Prostate gland (tissue), 2 donors: ENCODE data around the gene HBD.

Experiments
- CTCF ChIP-seq, 4 experiments: fragments of 200-600 bp in 2 of 4; fragments of 450-650 bp in 2 of 4; sonication (generic) in 2 of 4; IDR thresholded peaks; 1 replicate in 3 of 4; 2 replicates in 1 of 4; pipeline ENCODE4 v1.5.1; 2016 to 2019; ENCODE audit warnings: antibody characterized with exemption in 4 of 4, mild to moderate bottlenecking in 2 of 4, moderate library complexity in 2 of 4
- POLR2A ChIP-seq: fragments of 450-650 bp; IDR thresholded peaks from one replicate; pipeline ENCODE4 v1.6.1; 2016; ENCODE audit warnings: antibody characterized with exemption, mild to moderate bottlenecking
- POLR2AphosphoS5 ChIP-seq: sonication (generic); formaldehyde crosslinking; IDR thresholded peaks from one replicate; pipeline ENCODE4 v1.6.1; 2017; ENCODE audit warnings: antibody characterized with exemption

- TF ChIP-seq CTCF (IDR thresholded peaks at IDR 0.05) (no peak), POLR2AphosphoS5 (no peak), POLR2A (no peak)
These were observed 1.2 kb upstream of the HBD start for GRCh38 chr11:5235364-5236095.
